ENCODE results near the gene ACSL6. TPM values are rescaled to one million over a fixed set of nuclear protein-coding genes. Genes with fewer than 3 reads are reported as not detected.
"Not testable (repeated sequence)": the region's sequence is repeated elsewhere in the genome, so short reads cannot be mapped to it uniquely, and the experiment has no call there.

The ACSL6 gene
- total and polyA plus RNA-seq, 8 donors = 0.45 to 1.3 (median 0.96) TPM

GRCh38 chr5:131914472-131914871 is 97.0 kb downstream of the ACSL6 start:
- no peak for ATAC-seq
- no peaks in the 10 kb centered on the region for H3K9me3 ChIP-seq
- DNase-seq = no peak
- H3K27me3 ChIP-seq = no peaks in the 10 kb centered on the region
- no peaks in the 10 kb centered on the region for H3K36me3 ChIP-seq
- no peak for TF ChIP-seq CTCF (IDR thresholded peaks at IDR 0.05)
- H3K27ac ChIP-seq = no peak overlapping the region
- H3K4me1 ChIP-seq = no peaks in the 10 kb centered on the region
- intact Hi-C loops (cut with DNase I) = no loop called here
- no peak overlapping the region for H3K4me3 ChIP-seq

- no peak for ATAC-seq
- no peak for DNase-seq
- Histone ChIP-seq H3K27ac (no peak overlapping the region), H3K36me3 (no peaks in the 10 kb centered on the region), H3K27me3 (no peaks in the 10 kb centered on the region), H3K4me1 (no peaks in the 10 kb centered on the region), H3K9me3 (no peaks in the 10 kb centered on the region), H3K4me3 (no peak overlapping the region)
- TF ChIP-seq CTCF (IDR thresholded peaks at IDR 0.05) = no peak
- intact Hi-C loops (cut with DNase I) = no loop called here
Measured at GRCh38 chr5:131913603-131914002, 97.9 kb downstream of the ACSL6 start.

GRCh38 chr5:131906668-131907067 is 104.8 kb downstream of the ACSL6 start:
- Histone ChIP-seq H3K36me3 (no peaks in the 10 kb centered on the region), H3K27ac (no peak overlapping the region), H3K27me3 (no peaks in the 10 kb centered on the region), H3K4me1 (no peaks in the 10 kb centered on the region), H3K4me3 (no peak overlapping the region), H3K9me3 (peaks cover 0 to 20% of the 10 kb centered on the region in 2 donors)
- no peak for TF ChIP-seq CTCF (IDR thresholded peaks at IDR 0.05)
- intact Hi-C loops (cut with DNase I) = no loop called here
- DNase-seq (no peak), ATAC-seq (no peak)

- H3K4me1 ChIP-seq; DNase-seq; ATAC-seq; intact Hi-C loops (cut with DNase I); H3K36me3 ChIP-seq; H3K4me3 ChIP-seq; H3K27me3 ChIP-seq: not testable (repeated sequence)
- H3K9me3 ChIP-seq = peaks cover 0 to 20% of the 10 kb centered on the region in 2 donors
- H3K27ac ChIP-seq = peak overlapping the region in 1 of 2 donors; percentile 16
Measured at GRCh38 chr5:131902266-131902665, 109.2 kb downstream of the ACSL6 start.

Other genes with a start within 250 kb of the ACSL6 start
- 10 to 100 TPM; 36.5 to 49.3 TPM for gene FNIP1, start 214.6 kb downstream of the ACSL6 start, total RNA-seq
- gene FNIP1, start 214.6 kb downstream of the ACSL6 start, polyA plus RNA-seq (ENCODE audit: insufficient read length in 6 of 6) = 10 to 100 TPM; 21.5 to 28.7 (median 24.0) TPM
- 1 to 10 TPM in 1 of 2 donors, under 1 TPM in 1; 0.85 to 1.5 TPM for gene MEIKIN, start 66.0 kb downstream of the ACSL6 start, total RNA-seq
- under 1 TPM in 1 of 6 donors, not detected in 5; 0.17 TPM for gene MEIKIN, start 66.0 kb downstream of the ACSL6 start, polyA plus RNA-seq (ENCODE audit: insufficient read length in 6 of 6)
- gene IL3, start 49.0 kb upstream of the ACSL6 start, total RNA-seq = not detected
- not detected for gene IL3, start 49.0 kb upstream of the ACSL6 start, polyA plus RNA-seq (ENCODE audit: insufficient read length in 6 of 6)
- gene CSF2, start 62.1 kb upstream of the ACSL6 start, total RNA-seq = 1 to 10 TPM; 4.6 to 5.1 TPM
- under 1 TPM in 3 of 6 donors, not detected in 3; 0.18 to 0.44 (median 0.35) TPM for gene CSF2, start 62.1 kb upstream of the ACSL6 start, polyA plus RNA-seq (ENCODE audit: insufficient read length in 6 of 6)
- gene P4HA2, start 216.2 kb upstream of the ACSL6 start, total RNA-seq = 10 to 100 TPM; 58.5 to 81.9 TPM
- 10 to 100 TPM; 22.5 to 45.3 (median 31.6) TPM for gene P4HA2, start 216.2 kb upstream of the ACSL6 start, polyA plus RNA-seq (ENCODE audit: insufficient read length in 6 of 6)
- gene PDLIM4, start 246.0 kb upstream of the ACSL6 start, total RNA-seq = 10 to 100 TPM in 1 of 2 donors, 1 to 10 TPM in 1; 7.7 to 13.5 TPM
- gene PDLIM4, start 246.0 kb upstream of the ACSL6 start, polyA plus RNA-seq (ENCODE audit: insufficient read length in 6 of 6) = 10 to 100 TPM in 3 of 6 donors, 1 to 10 TPM in 3; 8.5 to 13.1 (median 10.2) TPM